Esophagus squamous epithelium (tissue), 4 donors: ENCODE data around the gene ZBTB46.

Source experiments
- CTCF ChIP-seq, 6 experiments: fragments of 450-650 bp in 4 of 6; fragments of 200-600 bp in 2 of 6; sonication (generic) in 2 of 6; IDR thresholded peaks; one replicate each; pipeline ENCODE4 v1.5.1; 2016 to 2019; ENCODE audit warnings: antibody characterized with exemption in 6 of 6, mild to moderate bottlenecking in 4 of 6, moderate library complexity in 4 of 6
- POLR2A ChIP-seq, 4 donors: fragments of 450-650 bp; IDR thresholded peaks; one replicate each; pipeline ENCODE4 v1.6.1; 2017; ENCODE audit warnings: antibody characterized with exemption in 4 of 4, mild to moderate bottlenecking in 4 of 4, moderate library complexity in 3 of 4

- TF ChIP-seq CTCF (IDR thresholded peaks at IDR 0.05): no peak
- TF ChIP-seq POLR2A (IDR thresholded peaks at IDR 0.05): no peak
Observed at GRCh38 chr20:63759377-63759901, 71.6 kb downstream of the ZBTB46 start.
